PC-3 (cell line): Measurements from ENCODE around the gene SCMH1.
"Not testable (repeated sequence)": the region's sequence is repeated elsewhere in the genome, so short reads cannot be mapped to it uniquely, and the experiment has no call there.

Experiments
- EZH2 ChIP-seq: fragments of 300-600 bp; sonication (generic); IDR thresholded peaks from one replicate; pipeline ENCODE4 v1.6.1; 2017; ENCODE audit warnings: antibody characterized with exemption, mild to moderate bottlenecking, low read length; ENCODE audit not compliant: unreplicated experiment
- EZH2phosphoT487 ChIP-seq: fragments of 300-600 bp; sonication (generic); IDR thresholded peaks from 2 replicates; pipeline ENCODE4 v1.6.1; 2018; ENCODE audit warnings: mild to moderate bottlenecking, antibody characterized with exemption, low read length, borderline replicate concordance
- TF ChIP-seq, protein P1 (sequence below): fragments of 300-600 bp; sonication (generic); conservative IDR thresholded peaks from 2 replicates; pipeline ENCODE4 v1.5.1; 2017; ENCODE audit warnings: antibody characterized with exemption, low read depth, mild to moderate bottlenecking, low read length

DNA sequence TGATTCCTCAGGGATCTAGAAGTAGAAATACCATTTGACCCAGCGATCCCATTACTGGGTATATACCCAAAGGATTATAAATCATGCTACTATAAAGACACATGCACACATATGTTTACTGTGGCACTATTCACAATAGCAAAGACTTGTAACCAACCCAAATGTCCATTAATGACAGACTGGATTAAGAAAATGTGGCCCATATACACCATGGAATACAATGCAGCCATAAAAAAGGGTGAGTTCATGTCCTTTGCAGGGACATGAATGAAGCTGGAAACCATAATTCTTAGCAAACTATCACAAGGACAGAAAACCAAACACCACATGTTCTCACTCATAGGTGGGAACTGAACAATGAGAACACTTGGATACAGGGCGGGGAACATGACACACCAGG lies 30.5 kb downstream of the SCMH1 start:
- TF ChIP-seq, protein P1, sequence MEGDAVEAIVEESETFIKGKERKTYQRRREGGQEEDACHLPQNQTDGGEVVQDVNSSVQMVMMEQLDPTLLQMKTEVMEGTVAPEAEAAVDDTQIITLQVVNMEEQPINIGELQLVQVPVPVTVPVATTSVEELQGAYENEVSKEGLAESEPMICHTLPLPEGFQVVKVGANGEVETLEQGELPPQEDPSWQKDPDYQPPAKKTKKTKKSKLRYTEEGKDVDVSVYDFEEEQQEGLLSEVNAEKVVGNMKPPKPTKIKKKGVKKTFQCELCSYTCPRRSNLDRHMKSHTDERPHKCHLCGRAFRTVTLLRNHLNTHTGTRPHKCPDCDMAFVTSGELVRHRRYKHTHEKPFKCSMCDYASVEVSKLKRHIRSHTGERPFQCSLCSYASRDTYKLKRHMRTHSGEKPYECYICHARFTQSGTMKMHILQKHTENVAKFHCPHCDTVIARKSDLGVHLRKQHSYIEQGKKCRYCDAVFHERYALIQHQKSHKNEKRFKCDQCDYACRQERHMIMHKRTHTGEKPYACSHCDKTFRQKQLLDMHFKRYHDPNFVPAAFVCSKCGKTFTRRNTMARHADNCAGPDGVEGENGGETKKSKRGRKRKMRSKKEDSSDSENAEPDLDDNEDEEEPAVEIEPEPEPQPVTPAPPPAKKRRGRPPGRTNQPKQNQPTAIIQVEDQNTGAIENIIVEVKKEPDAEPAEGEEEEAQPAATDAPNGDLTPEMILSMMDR, result not testable (repeated sequence)
- not testable (repeated sequence) for TF ChIP-seq EZH2phosphoT487, EZH2
